Ovary (tissue), 3 donors: ENCODE measurements around the gene PDE5A.

Experiments used
- EP300 ChIP-seq: sonication (generic); formaldehyde crosslinking; IDR thresholded peaks from one replicate; pipeline ENCODE4 v1.6.1; 2017; ENCODE audit warnings: antibody characterized with exemption
- POLR2A ChIP-seq: fragments of 450-650 bp; IDR thresholded peaks from one replicate; pipeline ENCODE4 v1.6.1; 2017; ENCODE audit warnings: antibody characterized with exemption, mild to moderate bottlenecking, moderate library complexity
- TF ChIP-seq, protein P1 (sequence below), 3 donors: fragments of 450-650 bp in 2 of 3; fragments of 200-600 bp in 1 of 3; IDR thresholded peaks; one replicate each; pipeline versions ENCODE4 v1.5.1 to v1.8.0; 2016 to 2022; ENCODE audit warnings: antibody characterized with exemption in 3 of 3, mild to moderate bottlenecking in 1 of 3
- donor health status: DM: no; HTN: no; CAD: no.

DNA sequence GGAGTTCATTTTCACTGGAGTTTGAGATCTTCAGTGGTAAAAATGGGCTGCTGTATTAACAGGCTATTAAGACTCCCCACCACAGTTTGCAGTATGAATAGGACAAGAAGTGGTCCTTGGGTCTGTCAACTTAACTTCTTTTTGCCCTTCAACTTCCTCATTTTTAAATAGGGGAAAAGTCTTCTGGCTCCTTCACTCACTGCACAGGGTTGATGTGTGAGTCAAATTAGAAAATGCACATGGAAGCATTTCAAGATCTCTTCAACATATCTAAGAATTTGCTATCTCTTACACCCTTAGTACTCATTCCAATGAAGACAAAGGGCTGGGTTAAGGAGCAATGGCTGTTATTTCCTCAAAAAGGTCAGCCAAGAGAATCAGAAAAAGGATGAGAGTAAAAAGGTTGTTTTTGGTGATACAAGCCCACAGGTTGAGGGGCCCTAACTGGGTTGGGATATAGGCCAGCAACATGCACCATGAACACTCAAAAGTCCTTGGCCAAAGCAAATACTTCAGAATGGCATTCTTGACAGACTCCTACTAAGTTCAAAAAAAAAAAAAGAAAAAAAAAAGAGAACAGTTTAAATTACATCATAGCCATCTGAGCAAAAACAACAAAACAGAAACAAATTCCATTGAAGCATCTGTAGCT lies 13.4 kb downstream of the PDE5A start:
- TF ChIP-seq, protein P1, sequence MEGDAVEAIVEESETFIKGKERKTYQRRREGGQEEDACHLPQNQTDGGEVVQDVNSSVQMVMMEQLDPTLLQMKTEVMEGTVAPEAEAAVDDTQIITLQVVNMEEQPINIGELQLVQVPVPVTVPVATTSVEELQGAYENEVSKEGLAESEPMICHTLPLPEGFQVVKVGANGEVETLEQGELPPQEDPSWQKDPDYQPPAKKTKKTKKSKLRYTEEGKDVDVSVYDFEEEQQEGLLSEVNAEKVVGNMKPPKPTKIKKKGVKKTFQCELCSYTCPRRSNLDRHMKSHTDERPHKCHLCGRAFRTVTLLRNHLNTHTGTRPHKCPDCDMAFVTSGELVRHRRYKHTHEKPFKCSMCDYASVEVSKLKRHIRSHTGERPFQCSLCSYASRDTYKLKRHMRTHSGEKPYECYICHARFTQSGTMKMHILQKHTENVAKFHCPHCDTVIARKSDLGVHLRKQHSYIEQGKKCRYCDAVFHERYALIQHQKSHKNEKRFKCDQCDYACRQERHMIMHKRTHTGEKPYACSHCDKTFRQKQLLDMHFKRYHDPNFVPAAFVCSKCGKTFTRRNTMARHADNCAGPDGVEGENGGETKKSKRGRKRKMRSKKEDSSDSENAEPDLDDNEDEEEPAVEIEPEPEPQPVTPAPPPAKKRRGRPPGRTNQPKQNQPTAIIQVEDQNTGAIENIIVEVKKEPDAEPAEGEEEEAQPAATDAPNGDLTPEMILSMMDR (IDR thresholded peaks at IDR 0.05), result no peak
- TF ChIP-seq POLR2A, result no peak
- no peak for TF ChIP-seq EP300
